ENCODE measurements around the gene PTEN.

DNA sequence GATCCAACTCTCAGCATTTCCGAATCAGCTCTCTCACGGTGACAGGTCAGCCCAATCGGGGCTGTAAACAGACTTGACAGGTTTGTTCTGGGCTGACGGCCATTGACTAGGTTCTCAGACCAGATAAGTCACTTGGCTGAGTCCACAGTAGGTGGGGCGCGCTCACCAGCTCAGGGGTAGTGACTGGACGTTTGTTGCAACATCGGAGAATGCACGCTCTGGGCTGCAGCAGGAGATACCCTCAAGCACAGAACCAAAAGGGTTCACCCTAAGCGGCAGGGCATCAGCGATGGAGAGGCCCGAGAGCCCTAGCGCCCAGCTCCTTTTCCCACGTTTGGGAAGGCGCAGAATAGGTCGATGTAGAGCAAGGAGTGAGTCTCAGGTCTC lies 1.9 kb upstream of the PTEN start:
- TF ChIP-seq SUZ12 (IDR thresholded peaks at IDR 0.05; ENCODE audit: extremely low read depth, insufficient read depth, insufficient read length) (no peak), ZNF274 (IDR thresholded peaks at IDR 0.05; ENCODE audit: low read depth, low read length) (no peak)
